Cerebellar nuclear complex (tissue), 1 donor: Measurements from ENCODE around the gene SELENOS.
A peak's percentile ranks its signal among the peaks of the same experiment; 100 is the strongest.

ENCODE experiments used
- DNase-seq, 2 experiments: peaks; one replicate each; lab custom pipeline; 2025; lab: John Stamatoyannopoulos, UW

The SELENOS gene

GRCh38 chr15:101277038-101277822 lies at the start of gene SELENOS:
TSS of gene SELENOS (minus strand) at chr15:101277485. CDS start at chr15:101277417, 68 bp downstream.
- DNase-seq, result peak in 1 of 2 experiments; percentile 20

- DNase-seq, result no peak
These were observed 49.3 kb upstream of the SELENOS start for GRCh38 chr15:101326462-101327146.

DNA sequence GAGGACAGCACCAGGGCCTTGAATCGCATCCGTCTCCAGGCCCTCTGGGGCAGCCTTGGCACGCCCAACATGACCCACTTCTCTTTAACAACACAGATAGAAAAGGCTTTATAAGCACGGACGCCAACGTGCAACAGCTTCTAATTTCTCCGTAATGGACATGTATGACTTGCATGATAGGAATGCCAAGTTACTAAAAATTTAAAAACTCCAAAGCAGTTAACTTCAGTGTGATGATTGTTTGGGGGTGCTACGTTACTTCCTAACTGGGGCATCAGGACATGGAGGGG lies 48.7 kb upstream of the SELENOS start:
- no peak for DNase-seq

- DNase-seq, result no peak
These were observed 48.2 kb upstream of the SELENOS start for GRCh38 chr15:101325263-101326025.

- DNase-seq, result no peak
These were observed 47.4 kb upstream of the SELENOS start for GRCh38 chr15:101324524-101325177.

- DNase-seq, result no peak
These were observed 46.7 kb upstream of the SELENOS start for GRCh38 chr15:101323793-101324523.

DNA sequence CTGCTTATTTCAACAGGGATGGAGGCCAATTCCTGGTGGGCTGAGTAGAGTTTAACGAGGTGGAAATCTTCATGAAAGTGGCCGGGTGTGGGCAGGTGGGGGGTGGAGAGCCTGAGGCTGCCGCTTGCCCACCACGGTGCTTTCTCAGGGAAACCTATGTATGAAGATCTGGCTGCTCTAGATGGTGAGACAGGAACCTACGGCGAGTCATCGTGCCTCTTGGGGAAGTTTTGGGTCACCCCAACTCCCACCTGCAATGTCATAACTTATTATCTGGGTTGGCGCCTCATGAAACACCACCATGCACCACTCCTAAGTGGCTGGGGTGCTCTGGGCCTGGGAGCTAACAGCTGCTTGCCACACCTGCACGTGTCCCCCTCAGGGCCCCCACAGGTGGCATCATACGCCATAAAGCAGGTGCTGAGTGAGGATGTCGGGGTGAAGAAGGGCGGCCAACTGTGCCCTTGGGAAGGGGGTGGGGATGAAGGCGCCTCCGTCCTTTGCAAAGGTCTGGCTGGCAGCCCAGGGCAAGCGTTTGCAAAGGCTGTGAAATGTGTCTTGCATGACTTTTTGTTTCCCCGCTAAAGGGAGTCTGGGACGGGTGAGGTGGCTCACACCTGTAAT lies 45.7 kb upstream of the SELENOS start:
- no peak for DNase-seq

GRCh38 chr15:101322016-101322695 lies 44.9 kb upstream of the SELENOS start:
- no peak for DNase-seq

DNA sequence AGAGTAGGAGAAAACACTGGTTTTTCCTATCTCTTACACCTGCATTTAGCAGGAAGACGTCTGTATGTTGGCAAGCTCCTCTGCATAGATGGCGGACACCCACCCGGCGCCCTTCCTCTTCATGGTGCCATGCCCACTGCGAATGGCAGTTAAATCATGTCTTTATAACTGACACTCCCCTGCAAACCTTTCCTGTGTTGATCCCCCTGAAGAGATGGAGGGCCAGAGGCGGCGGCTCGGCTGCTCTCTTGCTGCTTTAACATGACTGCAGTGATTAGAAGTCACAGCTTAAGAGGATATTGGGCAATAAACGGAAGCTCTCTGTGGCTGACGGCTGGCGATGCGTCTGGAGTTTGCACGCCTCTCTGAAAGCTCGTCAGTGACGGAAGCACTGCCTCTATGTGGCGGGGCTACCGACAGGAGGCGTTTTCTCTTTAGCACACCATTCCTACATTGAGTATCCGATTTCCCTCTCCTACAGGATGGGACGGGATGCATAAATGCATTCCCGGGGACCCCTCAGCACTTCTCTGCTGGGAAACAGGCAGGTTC lies 43.3 kb upstream of the SELENOS start:
- no peak for DNase-seq

GRCh38 chr15:101318839-101319238 lies 41.6 kb upstream of the SELENOS start:
- no peak for DNase-seq

GRCh38 chr15:101318147-101318819 lies 41.0 kb upstream of the SELENOS start:
- no peak for DNase-seq

DNA sequence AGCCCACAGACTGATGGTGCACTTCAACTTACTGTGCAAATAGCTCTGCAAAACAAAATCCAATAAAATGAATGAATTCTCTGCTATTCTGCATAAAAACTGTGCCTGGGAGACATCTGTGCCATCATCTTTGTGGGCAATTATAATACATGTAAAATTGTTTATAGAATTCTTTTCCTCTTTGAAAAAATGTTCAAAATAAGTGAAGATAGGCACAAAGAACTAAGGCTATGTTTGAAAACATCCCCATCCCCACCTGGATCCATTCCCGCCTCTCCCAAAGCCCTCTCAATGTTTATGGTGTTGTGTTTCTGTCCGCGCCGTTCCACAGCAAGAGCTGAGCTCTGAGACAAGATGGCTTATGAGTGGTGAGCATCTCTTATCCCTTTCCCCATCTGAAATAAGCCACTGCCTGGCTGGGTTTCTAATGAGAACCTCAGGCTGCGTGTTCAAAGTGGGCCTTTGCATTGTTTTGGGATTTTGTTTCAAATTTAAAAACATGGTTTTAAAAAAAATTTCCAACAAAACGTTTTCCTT lies 40.1 kb upstream of the SELENOS start:
- DNase-seq, result no peak

DNA sequence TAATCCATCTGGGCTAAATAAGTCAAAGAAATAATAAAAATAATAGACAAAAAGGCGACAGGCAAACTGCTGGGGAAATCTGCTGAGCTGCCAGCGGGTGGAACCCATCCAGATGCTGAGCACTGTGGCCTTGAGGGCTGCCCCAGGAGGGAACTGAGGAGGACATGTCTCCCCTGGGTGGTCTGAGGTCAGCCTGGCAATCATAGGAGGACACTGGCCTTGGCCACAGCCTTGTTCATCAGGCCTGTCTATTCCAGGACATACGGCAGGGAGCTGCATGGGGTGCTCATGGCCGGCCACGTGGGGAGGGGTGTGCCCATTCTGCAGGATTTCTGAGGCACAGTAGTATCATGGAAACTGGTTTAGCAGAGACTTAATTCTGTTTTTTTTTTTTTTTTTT lies 39.2 kb upstream of the SELENOS start:
- no peak for DNase-seq

DNA sequence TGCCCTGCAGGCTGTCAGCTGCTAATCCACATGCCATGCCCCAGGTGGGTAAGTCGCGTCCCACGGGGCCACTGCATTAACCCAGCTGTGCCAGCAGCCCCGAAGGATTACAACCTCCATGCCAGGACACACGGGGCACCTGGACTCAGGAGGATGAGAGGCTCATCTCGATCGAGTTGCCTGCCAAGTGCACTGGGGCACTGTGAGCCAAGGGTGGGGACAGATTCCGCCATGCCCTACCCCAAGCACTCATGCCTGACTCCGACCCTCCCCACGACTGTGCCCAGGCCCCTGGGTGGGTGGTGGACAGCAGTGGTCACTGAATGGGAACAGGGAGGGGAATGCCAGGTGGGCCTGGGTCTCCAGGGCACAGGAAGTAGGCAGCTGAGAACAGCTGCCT lies 38.5 kb upstream of the SELENOS start:
- no peak for DNase-seq

DNA sequence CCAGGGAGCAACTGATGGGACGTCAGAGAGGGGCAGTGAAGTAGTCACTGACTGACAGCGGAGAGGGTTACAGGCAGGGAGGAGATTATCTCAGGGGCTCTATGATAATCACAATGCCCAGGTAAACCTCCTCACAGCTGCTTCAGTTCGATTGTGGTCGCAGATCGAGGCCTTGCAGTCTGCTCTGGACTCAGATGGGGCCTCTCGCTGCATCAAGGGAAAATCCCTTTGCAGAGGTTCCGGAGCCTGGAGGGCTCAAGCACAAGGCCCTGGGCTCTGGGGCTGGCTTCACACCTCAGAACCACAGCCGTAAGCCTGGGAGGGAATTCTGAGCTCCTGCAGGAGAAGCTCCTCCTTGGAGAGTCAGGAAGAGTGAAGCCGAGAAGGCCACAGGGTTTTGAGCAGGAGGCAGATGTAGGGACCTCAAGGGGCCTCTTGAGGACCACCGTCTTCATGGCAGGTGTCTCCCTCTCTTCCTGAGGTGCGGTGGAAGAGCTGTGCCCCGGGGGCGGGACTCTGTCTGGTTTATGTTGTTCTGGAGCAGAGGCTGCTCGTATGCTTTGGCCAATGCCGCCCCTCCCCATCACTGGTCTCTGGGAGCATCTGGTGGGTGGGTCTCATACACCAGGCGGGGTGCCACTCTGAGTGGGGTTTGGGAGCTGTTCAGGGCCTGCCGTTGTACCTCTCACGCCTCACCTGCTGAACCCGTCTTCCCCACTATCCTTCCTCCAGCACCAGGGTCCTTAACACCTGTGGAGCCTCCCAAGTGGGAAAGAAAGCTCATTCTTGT lies 37.2 kb upstream of the SELENOS start:
- no peak for DNase-seq

DNA sequence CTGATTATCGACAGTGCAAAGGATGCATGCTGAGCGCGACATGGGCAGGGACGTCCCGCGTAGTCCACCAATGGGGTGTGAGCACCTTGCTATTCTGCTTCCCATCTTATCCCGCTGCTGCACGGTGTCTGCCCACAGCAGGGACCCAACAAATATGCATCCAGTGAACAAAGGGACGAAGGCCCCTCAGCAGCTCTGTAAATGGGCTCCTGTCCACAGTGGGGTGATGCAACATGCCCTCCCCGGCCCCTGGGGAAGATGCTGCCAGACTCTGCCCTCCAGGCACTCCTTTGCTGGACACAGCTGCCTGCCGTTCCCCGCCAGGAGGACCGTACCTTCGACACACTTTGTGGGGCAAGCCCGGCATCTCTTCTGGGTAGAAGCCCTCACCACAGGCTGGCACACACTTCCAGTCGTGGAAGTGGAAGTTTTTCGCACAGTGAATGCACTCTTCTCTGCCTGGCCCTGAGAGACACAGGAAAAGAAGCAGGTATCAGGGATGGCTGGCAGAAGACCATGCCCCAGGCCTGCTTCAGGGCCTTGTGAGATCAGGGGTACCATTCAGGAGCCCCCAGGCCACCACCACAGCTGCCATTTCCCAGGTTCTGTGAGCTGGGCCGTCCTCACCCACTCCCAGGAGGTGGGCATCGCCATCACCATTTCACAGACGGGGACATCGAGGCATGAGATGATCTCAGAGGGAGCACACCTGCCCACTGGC lies 35.9 kb upstream of the SELENOS start:
- no peak for DNase-seq

DNA sequence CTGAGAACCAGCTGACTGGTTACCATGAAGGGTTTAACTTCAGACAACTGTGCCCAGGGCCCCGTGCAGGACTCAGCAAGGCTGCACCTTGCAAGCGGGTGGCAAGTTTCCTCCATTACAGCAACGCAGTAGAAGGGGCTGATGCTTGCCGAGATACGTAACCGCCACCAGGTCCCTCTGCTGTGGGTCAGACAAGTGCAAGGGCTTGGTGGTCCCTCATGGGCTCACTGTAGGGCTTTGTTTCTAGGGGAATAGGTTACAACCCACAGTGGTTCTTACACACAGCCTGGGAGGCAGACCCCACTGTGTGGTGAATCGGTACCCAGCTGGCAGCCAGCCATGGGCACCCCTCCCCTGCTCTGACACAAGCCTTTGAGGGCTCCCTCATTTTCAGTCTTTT lies 33.2 kb upstream of the SELENOS start:
- DNase-seq, result no peak

- no peak for DNase-seq
These were observed 32.8 kb upstream of the SELENOS start for GRCh38 chr15:101310161-101310480.
